GM18505 (cell line): ENCODE results near the gene CNOT8.

Experiments
- ATAC-seq: cut with Tn5 transposase; IDR thresholded peaks from one replicate; pipeline ENCODE4 v1.9.1; 2021; ENCODE audit not compliant: unreplicated experiment
- POLR2A ChIP-seq: IDR thresholded peaks from 4 replicates; pipeline ENCODE4 v1.6.1; 2011; ENCODE audit warnings: borderline replicate concordance; ENCODE audit not compliant: insufficient read depth, insufficient read length; ENCODE audit errors: extremely low read depth

Gene CNOT8

GRCh38 chr5:154842689-154843530, 15.5 kb upstream of the CNOT8 start:
- ATAC-seq: no peak
- no peak for TF ChIP-seq POLR2A

GRCh38 chr5:154844809-154845208, 13.6 kb upstream of the CNOT8 start:
- no peak for ATAC-seq
- no peak for TF ChIP-seq POLR2A

GRCh38 chr5:154849264-154849785, 9.1 kb upstream of the CNOT8 start:
- TF ChIP-seq POLR2A: no peak
- ATAC-seq: no peak

- TF ChIP-seq POLR2A: no peak
- ATAC-seq: no peak
These were observed 8.6 kb upstream of the CNOT8 start for GRCh38 chr5:154849791-154850201.

- no peak for TF ChIP-seq POLR2A
- no peak for ATAC-seq
These were observed 8.0 kb upstream of the CNOT8 start, which contains the start of gene FAXDC2 for GRCh38 chr5:154850255-154851062. FAXDC2 (minus strand) TSS chr5:154850603; CDS start chr5:154838178, 12,425 bp downstream.

GRCh38 chr5:154851351-154851750, 7.1 kb upstream of the CNOT8 start:
- TF ChIP-seq POLR2A: no peak
- no peak for ATAC-seq

- peak; percentile 61 for TF ChIP-seq POLR2A
- ATAC-seq: peak; percentile 62
These were observed 714 bp upstream of the CNOT8 start for GRCh38 chr5:154857530-154858296.

GRCh38 chr5:154858972-154859871, 795 bp downstream of the CNOT8 start:
- no peak for ATAC-seq
- TF ChIP-seq POLR2A: peak; percentile 33

GRCh38 chr5:154860123-154860522, 1.7 kb downstream of the CNOT8 start:
- TF ChIP-seq POLR2A: no peak

GRCh38 chr5:154860765-154861164, 2.3 kb downstream of the CNOT8 start:
- no peak for TF ChIP-seq POLR2A
- ATAC-seq: no peak

More at GRCh38 chr5:154860123-154860522, 1.7 kb downstream of the CNOT8 start:
- no peak for ATAC-seq

GRCh38 chr5:154861946-154862345, 3.5 kb downstream of the CNOT8 start:
- no peak for ATAC-seq
- TF ChIP-seq POLR2A: no peak

GRCh38 chr5:154862766-154863165, 4.3 kb downstream of the CNOT8 start:
- no peak for ATAC-seq
- no peak for TF ChIP-seq POLR2A
